NCI-H345 treated with DMSO at 0.1 percent for 48 hours (cell line): ENCODE data around the gene SLC35A5.

Experiments used
- DNase-seq: peaks from one replicate; lab custom pipeline; 2025; ENCODE audit not compliant: unreplicated experiment; lab: John Stamatoyannopoulos, UW

The SLC35A5 gene

DNA sequence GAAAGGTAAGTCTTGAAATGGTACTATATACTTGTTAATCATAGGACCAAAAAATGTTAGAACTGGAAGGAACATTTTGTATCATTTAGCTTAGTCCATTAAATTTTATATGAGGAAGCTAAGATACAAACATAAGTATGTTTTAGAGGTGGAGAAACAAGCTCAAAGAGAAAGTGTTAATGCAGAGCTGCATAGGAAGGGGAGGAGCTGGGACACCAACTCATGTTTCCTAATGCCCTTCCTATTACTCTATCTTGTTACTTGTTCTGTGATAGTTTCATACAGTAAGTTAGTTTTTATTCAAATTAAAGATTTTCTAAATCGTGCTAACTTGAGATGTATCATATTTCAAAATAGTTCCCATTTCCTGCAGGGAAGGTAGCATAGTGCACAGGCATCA is 7.4 kb downstream of the SLC35A5 start:
- no peak for DNase-seq

- no peak for DNase-seq
Measured at GRCh38 chr3:112572701-112573100, 10.9 kb downstream of the SLC35A5 start.

GRCh38 chr3:112579232-112579631 is 17.4 kb downstream of the SLC35A5 start:
- DNase-seq: no peak

- DNase-seq: no peak
Measured at GRCh38 chr3:112579697-112580096, 17.9 kb downstream of the SLC35A5 start.

- peak; percentile 10 for DNase-seq
Measured at GRCh38 chr3:112582244-112582874, 20.5 kb downstream of the SLC35A5 start.

- no peak for DNase-seq
Measured at GRCh38 chr3:112583105-112583504, 21.3 kb downstream of the SLC35A5 start.

- no peak for DNase-seq
Measured at GRCh38 chr3:112585782-112586181, 23.9 kb downstream of the SLC35A5 start.

GRCh38 chr3:112587336-112587735 is 25.5 kb downstream of the SLC35A5 start:
- DNase-seq: no peak

- DNase-seq: no peak
Measured at GRCh38 chr3:112593258-112593657, 31.4 kb downstream of the SLC35A5 start.

DNA sequence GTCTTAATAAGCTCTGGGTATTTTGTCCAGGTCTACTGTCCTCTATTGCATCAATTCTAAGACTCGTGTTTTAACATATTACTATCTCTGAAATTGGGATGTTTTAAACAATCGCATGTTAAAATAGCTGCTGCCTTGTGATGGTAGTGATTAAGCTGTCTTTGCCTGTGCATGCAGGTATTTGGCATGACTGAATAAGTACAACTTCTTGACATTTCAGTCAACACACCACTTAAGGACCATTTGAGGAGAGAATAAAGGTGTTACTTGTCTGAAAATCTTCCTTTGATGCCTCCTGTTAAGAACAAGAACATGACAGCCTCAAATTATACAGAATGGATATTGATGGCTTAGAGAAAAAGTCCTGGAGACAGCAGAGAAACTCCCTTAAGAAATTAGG is 33.0 kb downstream of the SLC35A5 start:
- no peak for DNase-seq

DNA sequence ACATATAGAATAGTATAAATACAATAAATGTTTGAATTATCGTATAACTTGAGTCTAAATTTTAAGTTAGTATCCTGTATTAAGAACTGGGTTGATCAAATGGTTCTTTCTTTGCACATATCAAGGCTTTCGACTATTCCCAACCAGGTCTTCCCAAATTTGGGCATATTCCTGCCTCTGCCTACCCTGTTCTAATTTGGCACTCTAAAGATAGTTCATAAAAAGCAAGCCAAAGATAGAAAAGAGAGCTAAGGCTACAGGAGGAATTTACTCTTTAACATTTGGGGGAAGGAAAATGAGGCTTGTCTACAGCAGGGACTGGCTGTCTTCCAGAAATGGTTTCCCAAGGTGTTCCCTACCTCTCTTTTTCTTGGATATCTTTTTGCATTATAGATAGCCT is 36.1 kb downstream of the SLC35A5 start:
- no peak for DNase-seq

DNA sequence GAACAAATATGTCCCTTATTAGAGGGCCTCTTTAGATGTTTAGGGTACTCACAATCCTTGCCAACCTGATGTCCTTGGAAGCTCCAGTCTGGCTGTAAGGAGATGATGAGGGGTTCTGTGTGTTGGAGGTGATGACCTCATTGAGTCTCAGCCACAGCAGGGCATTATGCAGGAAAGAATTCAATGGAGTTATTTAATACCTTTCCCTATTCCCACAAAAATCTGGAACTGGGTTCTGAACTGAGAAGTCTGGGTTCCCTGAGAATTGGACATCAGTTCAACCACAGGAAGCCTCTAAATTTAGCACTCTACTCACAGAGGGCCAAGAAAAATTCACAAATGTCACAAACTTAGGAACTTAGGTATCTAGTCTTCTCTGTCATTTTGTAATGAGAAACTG is 36.9 kb downstream of the SLC35A5 start:
- DNase-seq: no peak

DNA sequence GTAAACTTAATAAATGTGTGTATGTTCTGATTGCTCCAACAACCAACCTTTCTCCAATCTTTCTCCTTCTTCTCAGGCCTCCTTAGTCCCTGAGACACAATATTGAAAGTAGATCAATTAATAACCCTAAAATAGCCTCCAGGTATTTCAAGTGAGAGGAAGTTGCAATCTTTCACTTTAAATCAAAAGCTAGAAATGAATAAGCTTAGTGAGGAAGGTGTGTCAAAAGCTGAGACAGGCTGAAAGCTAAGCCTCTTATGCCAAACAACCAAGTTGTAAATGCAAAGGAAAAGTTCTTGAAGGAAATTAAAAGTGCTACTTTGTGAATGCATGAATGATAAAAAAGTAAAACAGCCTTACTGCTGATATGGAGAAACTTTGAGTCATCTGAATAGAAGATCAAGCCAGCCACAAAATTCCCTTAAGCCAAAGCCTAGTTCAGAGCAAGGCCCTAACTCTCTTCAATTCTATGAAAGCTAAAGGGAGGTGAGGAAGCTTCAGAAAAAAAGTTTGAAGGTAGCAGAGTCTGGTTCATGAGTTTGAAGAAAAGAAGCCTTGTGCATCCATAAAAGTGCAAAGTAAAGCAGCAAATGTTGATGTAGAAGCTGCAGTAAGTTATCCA is 40.5 kb downstream of the SLC35A5 start:
- DNase-seq: no peak

- no peak for DNase-seq
Measured at GRCh38 chr3:112604536-112604935, 42.7 kb downstream of the SLC35A5 start.

DNA sequence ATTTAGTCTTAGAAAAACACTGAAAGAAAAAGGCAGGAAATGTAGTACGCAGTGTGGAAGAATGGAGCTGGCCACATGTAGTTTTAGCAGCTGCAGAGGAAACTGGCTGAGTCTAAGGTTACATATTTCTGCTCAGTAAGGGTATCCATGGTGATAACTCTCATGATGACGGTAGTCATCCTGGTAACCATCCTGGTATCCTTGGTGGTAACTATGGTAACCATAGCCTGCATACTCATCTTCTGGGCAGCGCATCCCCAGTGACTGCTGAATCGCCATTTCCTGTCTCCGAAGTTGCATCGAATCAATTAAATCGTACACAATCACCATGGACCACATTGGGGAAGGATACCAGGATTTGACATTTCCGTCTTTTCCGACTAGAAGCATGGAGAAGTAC is 43.4 kb downstream of the SLC35A5 start:
- DNase-seq: no peak

DNA sequence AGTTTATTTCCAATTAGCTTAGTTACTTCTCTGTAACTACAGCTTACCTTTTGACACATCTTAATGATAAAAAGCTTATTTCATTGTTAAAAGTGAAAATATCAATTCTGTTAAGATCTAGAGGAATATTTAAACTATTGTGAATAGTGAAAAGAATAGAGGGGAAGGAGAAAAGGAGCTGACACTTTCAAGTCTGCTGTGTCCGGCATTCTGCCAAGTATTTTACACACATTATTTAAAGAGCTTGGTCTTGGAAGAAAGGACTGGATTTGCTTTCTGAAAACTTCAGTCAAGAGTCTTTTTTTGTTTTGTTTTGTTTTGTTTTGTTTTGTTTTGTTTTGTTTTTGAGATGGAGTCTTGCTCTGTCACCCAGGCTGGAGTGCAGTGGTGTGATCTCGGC is 44.3 kb downstream of the SLC35A5 start:
- DNase-seq: no peak

DNA sequence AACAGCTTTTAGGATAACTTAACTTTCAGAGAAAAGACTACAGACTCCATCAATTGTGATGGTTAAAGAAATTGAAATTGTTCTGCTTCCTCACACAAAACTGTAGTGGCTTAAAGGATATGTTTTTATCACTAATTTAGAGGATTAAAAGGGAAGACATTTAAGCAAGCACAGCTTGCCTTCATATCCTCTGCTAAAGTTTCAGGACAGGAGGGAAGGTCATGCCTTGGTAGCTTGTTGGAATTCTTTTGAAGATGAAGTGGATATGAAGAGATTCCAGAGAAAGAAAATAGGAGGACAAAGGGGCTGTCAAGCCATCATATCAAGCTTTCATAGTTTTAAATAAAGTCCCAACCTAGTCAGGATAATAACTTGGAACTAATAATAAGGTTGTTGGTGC is 46.0 kb downstream of the SLC35A5 start:
- DNase-seq: no peak

GRCh38 chr3:112610121-112610520 is 48.3 kb downstream of the SLC35A5 start:
- DNase-seq: no peak

GRCh38 chr3:112611752-112612515 is 50.1 kb downstream of the SLC35A5 start:
- DNase-seq: no peak

GRCh38 chr3:112615989-112616731 is 54.3 kb downstream of the SLC35A5 start:
- DNase-seq: no peak

DNA sequence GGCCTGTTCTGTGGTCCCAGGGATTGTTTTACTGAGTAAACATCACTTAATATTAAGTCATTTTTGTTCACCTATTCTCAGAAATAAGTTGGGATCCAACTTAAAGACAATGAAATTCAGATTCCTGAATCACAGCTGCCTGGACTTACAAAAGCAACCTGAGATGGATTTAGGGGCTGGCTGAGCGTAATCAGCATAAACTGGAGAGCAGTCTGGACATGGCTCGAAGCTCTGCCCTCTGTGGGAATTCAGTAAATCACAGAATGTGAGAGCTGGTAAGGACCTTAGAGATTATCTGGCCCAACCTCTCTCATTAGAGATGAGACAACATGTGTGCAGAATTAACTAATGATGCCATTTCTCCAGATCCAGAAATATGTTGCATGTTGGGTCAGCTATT is 55.4 kb downstream of the SLC35A5 start:
- no peak for DNase-seq

DNA sequence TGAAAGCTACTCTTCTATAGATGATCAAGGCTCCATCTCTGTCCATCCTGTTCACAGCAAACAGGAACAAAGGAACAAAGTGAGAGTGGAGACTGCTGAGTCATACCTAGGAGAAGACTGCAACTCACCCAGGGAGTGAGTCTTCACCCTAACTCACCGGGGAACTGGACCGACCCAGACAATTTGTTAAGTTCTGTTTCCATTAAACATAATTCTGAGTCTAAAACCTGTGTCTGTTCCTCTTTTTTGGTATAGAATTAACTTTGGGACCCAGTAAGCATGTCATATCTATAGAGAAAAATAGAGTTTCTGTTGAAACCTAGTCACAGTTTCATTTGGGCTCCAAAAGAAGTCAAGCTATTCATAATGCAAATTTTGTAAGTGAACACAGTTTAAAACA is 57.5 kb downstream of the SLC35A5 start:
- DNase-seq: no peak
